Neural crest cell (in vitro differentiated cells): ENCODE results near the gene IL12RB1. TPM values are rescaled to one million over a fixed set of nuclear protein-coding genes. Genes with fewer than 3 reads are reported as not detected.

Experiments used
- DNase-seq: peaks from one replicate; pipeline ENCODE4 v3.0.0; 2021; ENCODE audit warnings: low read depth, mixed read lengths, low spot score
- H3K27ac Mint-ChIP-seq: one replicate; pipeline ENCODE4 v1.8.0; 2021; ENCODE audit warnings: mild to moderate bottlenecking, mixed read lengths; ENCODE audit not compliant: unreplicated experiment
- H3K27me3 Mint-ChIP-seq: 2 replicates; pipeline ENCODE4 v1.8.0; 2021; ENCODE audit warnings: low read depth, mild to moderate bottlenecking, mixed read lengths
- H3K36me3 Mint-ChIP-seq: 2 replicates; pipeline ENCODE4 v1.8.0; 2021; ENCODE audit warnings: low read depth, mild to moderate bottlenecking, mixed read lengths
- H3K4me1 Mint-ChIP-seq: 2 replicates; pipeline ENCODE4 v1.8.0; 2021; ENCODE audit warnings: mixed read lengths
- H3K4me3 Mint-ChIP-seq: one replicate; pipeline ENCODE4 v1.8.0; 2021; ENCODE audit warnings: mild to moderate bottlenecking, mixed read lengths
- H3K9me3 Mint-ChIP-seq: 2 replicates; pipeline ENCODE4 v1.8.0; 2021; ENCODE audit warnings: mixed read lengths
- CTCF ChIP-seq: fragments of 200-600 bp; sonication (generic); conservative IDR thresholded peaks from 2 replicates; pipeline ENCODE4 v1.5.0; 2021; ENCODE audit warnings: antibody characterized with exemption, mild to moderate bottlenecking
- total RNA-seq: library from RNA; stranded (reverse); gene quantifications from 2 replicates; pipeline ENCODE4 v1.2.1, GENCODE V29; 2021

IL12RB1 gene
- total RNA-seq, 1 donor from 2014 or later: not detected

GRCh38 chr19:18104793-18105131 is 18.0 kb upstream of the IL12RB1 start:
- Mint-ChIP-seq H3K4me1 (peaks cover 32% of the 10 kb centered on the region), H3K36me3 (no peaks in the 10 kb centered on the region), H3K27me3 (peaks cover 25% of the 10 kb centered on the region), H3K27ac (no peak overlapping the region), H3K9me3 (no peaks in the 10 kb centered on the region), H3K4me3 (peak overlapping the region; percentile 85)
- TF ChIP-seq CTCF: no peak
- no peak for DNase-seq

GRCh38 chr19:18102916-18103542 is 16.3 kb upstream of the IL12RB1 start:
- TF ChIP-seq CTCF: no peak
- H3K4me3 Mint-ChIP-seq: no peak overlapping the region

GRCh38 chr19:18101268-18101667 is 14.5 kb upstream of the IL12RB1 start:
- H3K9me3 Mint-ChIP-seq: no peaks in the 10 kb centered on the region
- H3K36me3 Mint-ChIP-seq: no peaks in the 10 kb centered on the region
- H3K27ac Mint-ChIP-seq: no peak overlapping the region
- no peak overlapping the region for H3K4me3 Mint-ChIP-seq
- no peak for DNase-seq
- H3K27me3 Mint-ChIP-seq: peaks cover 36% of the 10 kb centered on the region
- TF ChIP-seq CTCF: no peak
- peaks cover 27% of the 10 kb centered on the region for H3K4me1 Mint-ChIP-seq

More at GRCh38 chr19:18102916-18103542, 16.3 kb upstream of the IL12RB1 start:
- Mint-ChIP-seq H3K9me3 (no peaks in the 10 kb centered on the region), H3K4me1 (peaks cover 27% of the 10 kb centered on the region), H3K27me3 (peaks cover 28% of the 10 kb centered on the region), H3K27ac (peak overlapping the region; percentile 19), H3K36me3 (no peaks in the 10 kb centered on the region)
- DNase-seq: no peak

- Mint-ChIP-seq H3K9me3 (no peaks in the 10 kb centered on the region), H3K27me3 (peaks cover 38% of the 10 kb centered on the region), H3K27ac (no peak overlapping the region), H3K4me3 (peak overlapping the region; percentile 21), H3K4me1 (peaks cover 27% of the 10 kb centered on the region), H3K36me3 (no peaks in the 10 kb centered on the region)
- peak; percentile 31 for DNase-seq
- no peak for TF ChIP-seq CTCF
Observed at GRCh38 chr19:18100710-18101109, 14.0 kb upstream of the IL12RB1 start.

- H3K36me3 Mint-ChIP-seq: no peaks in the 10 kb centered on the region
- DNase-seq: no peak
- H3K4me3 Mint-ChIP-seq: no peak overlapping the region
- H3K27ac Mint-ChIP-seq: no peak overlapping the region
- H3K9me3 Mint-ChIP-seq: no peaks in the 10 kb centered on the region
- peaks cover 42% of the 10 kb centered on the region for H3K27me3 Mint-ChIP-seq
- H3K4me1 Mint-ChIP-seq: peaks cover 24% of the 10 kb centered on the region
- no peak for TF ChIP-seq CTCF
Observed at GRCh38 chr19:18099623-18099995, 12.9 kb upstream of the IL12RB1 start.
